HG03108 (cell line): ENCODE measurements around the gene ASAP3.
"Not testable (repeated sequence)": the region's sequence is repeated elsewhere in the genome, so short reads cannot be mapped to it uniquely, and the experiment has no call there.

Experiments
- ATAC-seq: cut with Tn5 transposase; IDR thresholded peaks from one replicate; pipeline ENCODE4 v1.9.1; 2021; ENCODE audit warnings: moderate library complexity; ENCODE audit not compliant: unreplicated experiment

Gene ASAP3

DNA sequence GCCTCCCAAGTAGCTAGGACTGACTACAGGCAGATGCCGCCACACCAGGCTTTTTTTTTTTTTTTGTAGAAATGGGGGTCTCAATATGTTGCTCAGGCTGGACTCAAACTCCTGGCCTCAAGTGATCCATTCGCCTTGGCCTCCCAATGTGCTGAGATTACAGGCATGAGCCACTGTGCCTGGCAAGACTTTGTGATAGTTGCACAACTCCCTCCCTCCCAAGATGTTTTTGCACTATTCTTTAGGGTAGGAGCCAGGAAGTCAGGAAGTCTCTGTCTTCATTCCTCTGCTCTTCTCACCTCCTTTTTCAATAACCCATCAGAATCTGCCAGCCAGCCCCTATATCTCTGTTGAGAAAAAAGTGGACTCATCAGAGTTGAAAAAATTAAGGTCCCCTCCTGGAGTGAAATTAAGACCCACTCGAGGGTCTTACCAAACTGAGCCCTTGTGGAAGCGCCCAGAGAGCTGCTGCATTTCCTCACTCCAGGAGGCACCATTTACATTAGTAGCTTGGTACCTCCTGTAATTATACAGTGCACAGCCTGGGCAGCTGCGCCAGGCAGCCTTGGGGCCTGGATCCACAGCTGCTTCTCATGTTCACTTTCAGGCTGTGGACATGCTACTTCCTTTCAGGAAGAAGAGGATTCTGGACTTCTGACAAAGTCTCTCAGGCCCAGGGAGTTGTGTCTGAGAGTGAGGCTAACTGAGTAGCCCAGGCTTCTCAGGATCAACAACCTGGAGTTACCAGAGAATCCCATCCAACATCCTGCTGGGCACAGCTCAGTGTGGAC is 83.5 kb downstream of the ASAP3 start:
- ATAC-seq, result no peak

DNA sequence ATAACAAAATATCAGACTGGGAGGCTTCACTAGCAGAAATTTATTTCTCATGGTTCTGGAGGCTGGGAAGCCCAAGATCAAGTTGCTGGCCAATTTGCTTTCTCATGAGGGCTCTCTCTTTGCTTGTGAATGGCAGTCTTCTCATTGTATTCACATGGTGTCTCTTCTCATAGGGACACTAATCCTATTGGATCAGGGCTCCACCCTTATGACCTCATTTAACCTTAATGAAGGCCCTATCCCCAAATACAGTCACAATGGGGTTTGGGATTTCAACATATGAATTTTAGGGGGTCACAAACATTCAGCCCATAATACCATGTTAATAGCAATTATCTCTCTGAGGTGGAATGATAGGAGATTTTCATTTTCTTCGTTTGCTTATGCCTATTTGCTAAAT is 84.8 kb downstream of the ASAP3 start:
- ATAC-seq, result no peak

DNA sequence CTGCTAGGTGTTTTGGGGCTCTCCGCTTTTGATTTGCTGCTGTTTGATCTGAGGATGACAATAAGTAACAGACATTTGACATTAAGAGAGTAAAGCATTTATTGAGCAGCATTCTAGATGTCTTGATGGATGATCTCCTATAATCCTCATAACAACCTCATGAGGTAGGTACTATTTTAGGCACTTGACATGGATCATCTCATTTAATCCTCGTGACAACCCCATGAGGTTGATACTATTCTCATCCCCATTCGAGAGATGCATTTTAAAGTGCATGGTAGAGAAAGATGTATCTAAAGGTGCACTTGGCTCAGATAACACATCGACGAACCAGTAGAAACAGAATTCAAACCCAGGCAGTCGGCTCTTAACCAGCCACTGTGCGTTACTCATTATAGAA is 86.1 kb downstream of the ASAP3 start:
- no peak for ATAC-seq

- no peak for ATAC-seq
Observed at GRCh38 chr1:23396380-23396779, 87.6 kb downstream of the ASAP3 start.

DNA sequence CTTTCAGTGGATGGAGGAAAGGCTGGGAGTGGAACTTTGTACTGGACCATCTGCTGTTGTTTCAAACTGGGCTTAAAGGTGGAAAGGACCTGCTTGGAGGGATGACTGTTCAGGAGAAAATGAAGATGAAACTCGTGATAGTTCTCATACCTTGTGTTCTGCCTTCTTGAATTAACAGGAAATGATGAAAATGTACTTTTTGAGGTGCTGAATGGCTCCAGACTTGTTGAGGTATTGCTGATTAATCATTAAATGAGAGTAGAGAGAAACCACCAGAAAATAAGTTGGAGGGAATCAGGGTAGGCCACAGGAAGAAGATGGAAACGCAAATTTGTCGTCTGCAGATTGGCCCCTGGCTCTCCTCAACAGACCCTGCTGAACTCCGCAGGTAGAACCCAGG is 88.1 kb downstream of the ASAP3 start:
- no peak for ATAC-seq

DNA sequence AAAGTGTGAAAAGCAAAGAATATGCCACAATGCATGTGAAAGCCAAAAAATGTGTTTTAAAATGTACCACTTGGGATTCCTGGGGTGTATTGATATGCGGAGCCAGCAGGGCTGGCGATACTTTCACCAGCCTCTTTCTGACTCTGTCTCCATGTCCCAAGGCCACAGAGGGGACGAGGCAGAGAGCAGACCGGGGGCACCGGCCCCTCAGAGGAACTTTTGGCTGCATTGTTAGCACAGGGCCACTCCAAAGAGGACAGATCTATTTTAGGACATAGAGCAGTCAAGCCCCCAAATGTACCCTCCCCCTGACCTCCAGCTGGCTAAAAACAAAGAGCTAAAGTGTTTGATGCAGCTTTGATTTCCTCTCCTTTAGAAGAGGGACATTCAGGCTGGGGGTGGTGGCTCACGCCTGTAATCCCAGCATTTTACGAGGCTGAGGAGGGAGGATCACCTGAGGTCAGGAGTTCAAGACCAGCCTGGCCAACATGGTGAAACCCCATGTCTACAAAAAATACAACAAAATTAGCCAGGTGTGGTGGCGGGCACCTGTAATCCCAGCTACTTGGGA is 88.7 kb downstream of the ASAP3 start:
- ATAC-seq, result no peak

- ATAC-seq, result no peak
Observed at GRCh38 chr1:23394684-23395083, 89.3 kb downstream of the ASAP3 start.

DNA sequence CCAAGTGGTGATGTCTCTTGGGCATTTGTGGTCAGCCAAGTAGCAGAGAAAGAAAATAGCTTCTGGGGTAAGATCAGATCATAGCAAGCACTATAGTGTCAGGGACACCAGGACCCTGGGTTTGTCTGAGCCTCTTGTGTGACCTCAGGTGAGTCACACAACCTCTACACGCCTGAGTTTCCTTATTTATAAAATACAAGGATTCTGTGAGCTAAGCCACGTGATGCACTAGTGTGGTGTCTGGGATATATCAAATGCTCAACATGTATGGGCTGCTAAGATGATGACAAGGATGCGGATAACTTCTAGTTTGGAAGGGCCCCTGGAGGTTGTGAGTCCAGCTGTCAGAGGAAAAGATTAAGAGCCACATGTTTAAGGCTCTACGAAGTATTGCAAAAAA is 89.8 kb downstream of the ASAP3 start:
- ATAC-seq, result no peak

DNA sequence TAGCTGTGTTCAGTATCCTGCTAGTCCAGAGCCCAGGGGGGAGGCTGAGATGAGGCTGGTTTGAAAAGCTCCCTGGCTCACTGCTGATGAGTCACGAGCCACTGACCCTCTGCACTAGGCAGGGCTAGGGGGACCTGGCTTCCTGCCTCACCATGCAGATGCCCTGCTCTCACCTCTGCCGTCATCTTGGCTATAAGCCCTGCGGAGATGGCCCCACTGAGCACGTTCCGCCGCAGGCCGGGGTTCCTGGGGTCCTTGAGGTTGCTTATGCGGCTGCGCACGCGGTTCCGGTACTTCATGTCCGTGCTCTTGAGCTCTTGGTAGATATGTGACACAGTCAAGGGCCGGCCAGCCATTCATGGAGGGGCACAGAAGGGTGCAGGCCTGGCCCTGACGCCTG is 90.3 kb downstream of the ASAP3 start:
- ATAC-seq, result no peak

DNA sequence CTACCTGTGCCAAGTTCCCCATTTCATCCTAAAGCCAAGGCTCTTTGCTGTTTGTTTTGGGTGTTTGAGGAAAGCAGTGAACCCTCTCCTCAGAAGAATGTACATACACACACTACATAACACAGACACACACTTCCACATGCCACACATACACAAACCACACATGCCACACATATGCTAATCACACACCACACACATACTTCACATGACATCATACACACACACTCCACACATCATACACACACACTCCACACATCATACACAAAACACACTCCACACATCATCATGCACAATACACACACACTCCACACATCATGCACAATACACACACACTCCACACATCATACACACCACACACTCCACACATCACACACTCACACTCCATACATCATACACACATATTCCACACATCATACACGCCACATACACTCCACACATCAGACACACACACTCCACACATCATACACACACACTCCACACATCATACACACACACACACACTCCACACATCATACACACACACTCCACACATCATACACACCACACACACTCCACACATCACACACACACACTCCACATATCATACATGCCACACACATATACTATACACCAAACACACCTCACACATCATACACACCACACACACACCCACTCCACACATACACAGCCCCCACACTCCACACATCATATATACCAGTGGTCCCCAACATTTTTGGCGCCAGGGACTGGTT is 91.7 kb downstream of the ASAP3 start:
- no peak for ATAC-seq

DNA sequence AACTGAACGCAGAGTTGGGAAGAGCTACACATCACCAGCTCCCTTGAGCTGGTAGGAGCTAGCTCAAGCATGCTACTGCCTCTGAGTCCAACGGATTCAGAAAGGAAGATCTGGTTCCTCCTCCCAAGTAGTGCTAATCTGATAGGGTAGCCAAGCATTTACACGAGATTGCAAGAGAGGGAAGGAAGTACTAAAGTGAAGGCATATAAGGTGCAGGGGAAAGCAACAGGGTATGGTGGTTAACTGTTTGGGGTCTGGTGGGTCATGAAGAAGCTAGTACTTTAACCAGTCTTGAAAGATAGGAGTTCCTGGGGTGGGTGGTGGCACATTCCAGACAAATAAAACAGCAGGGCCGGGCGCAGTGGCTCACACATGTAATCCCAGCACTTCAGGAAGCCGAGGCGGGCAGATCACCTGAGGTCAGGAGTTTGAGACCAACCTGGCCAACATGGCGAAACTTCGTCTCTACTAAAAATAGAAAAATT is 94.1 kb downstream of the ASAP3 start:
- ATAC-seq, result no peak

GRCh38 chr1:23387494-23387893 is 96.5 kb downstream of the ASAP3 start:
- no peak for ATAC-seq

DNA sequence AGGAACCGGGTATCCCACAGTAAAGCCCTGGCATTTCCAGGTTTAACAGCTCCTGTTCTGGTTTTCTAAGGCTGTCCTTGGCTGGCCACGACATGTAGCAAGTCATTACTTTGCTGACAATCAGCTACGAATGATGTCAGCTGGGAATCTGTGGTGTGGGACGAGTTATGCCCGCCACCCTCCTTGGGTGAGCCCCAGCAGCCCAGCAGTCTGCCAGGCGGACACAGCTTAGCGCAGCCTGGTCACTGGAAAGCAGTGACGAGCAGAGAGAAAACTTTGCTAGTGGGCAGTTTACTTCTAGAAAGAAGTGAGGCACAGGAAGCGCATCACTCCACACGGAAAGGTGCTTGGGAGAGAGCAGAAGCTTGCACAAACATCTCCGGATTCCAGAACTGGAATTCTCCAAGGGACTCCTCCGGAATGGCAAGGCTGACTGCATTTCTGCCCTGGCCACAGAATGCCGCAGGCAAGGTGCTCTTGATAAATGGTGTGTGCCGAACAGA is 98.8 kb downstream of the ASAP3 start:
- no peak for ATAC-seq

GRCh38 chr1:23384312-23385058 is 99.5 kb downstream of the ASAP3 start:
- ATAC-seq, result no peak

DNA sequence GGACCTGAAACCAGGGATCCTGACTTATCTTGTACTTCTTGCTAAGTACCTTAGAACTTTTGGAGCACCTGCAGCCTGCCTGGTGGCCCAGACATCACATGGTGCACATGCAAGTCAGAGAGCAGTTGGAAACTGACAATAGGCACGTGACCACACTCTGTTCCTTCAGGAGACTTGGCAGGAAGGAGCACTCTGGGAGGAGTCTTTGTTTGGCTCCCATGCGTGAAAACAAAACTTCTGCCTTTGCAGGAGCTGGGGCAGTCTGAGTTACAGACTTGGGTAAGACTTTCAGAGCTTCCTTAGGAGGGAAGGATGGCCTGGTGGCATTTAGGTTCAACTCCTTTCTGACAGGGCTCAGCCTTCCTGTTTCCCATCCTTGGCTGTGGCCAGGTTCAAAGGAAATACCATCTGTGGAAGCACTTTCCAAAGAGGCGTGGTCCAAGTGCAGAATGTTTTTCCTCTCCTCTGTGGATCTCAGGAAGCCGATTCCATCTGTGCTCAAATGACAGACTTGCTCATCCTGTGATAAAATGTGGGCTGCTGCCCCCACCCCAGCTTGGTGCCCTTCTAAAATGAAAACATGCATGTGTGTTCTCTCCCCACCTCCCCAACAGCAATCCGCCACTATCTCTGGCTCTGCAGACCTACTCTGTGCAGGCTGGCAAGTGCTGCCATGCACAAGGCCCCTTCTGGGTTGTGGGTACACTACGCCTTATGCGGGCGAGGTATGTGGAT is 100.2 kb downstream of the ASAP3 start:
- no peak for ATAC-seq

DNA sequence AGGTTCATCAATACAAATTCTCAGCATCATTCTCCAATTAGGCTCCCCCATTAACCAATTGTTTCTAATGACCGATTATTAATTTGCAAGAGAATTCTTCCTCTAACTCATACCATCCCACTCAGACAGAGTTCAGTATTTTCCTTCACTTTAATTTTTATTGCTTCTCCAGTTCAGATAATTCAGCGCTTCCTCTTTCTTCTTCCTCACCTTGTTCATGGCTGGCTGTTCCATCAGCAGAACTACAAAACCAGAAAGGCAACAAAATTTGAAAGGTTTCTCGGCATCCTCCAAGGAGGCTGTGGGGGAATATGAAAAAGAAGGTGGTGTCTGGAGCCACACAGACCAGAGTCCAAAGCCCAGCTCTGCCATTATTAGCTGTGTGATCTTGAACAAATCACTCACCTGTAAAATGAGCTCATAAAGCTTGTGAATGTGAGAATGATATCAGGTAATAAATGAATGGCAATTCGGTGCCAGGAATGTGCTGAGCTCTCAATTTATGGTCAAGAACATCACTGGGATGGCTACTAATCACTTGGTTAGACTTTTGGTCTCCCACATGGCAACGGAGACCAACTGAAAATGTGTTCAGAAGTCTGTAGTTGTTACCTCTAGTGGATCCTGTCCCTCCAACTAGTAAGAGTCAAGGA is 102.6 kb downstream of the ASAP3 start:
- ATAC-seq, result no peak

DNA sequence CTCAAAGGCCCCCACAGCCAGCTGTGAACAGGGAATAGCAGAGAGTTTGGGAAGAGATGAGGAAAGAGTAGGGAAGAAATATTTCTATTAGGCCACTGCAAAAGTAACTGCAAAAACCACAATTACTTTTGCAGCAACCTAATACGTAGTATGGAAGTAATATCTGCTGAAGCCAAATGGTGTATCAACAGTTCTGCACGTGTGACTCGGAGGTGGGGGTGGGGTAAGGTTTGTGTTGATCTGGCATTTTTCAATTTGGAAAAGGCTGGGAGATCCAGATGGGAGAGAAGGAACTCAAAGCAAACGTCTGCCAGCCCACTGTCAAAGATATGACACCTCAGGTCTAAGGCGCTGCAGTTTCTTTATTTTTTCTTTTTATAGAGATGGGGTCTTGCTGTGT is 103.3 kb downstream of the ASAP3 start:
- ATAC-seq, result no peak

DNA sequence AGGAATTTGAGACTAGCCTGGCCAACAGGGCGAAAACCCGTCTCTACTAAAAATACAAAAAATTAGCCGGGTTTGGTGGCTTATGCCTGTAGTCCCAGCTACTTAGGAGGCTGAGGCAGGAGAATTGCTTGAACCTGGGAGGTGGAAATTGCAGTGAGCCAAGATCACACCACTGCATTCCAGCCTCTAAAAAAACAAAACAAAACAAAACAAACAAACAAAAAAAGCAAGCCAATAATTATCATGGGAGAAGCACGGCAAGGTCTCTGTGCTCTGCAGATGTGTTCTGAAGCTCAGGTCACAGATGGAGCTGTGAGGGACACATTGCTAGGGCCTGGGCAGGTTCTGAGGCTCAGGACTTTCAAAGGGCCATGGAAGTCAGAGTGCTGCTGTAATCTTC is 103.7 kb downstream of the ASAP3 start:
- not testable (repeated sequence) for ATAC-seq
